GM12801 (cell line): ENCODE results near the gene GAS1.

ENCODE experiments used
- TF ChIP-seq, protein P1 (sequence below): IDR thresholded peaks from one replicate; pipeline ENCODE4 v1.5.1; 2011; ENCODE audit warnings: control low read depth; ENCODE audit not compliant: insufficient read length; ENCODE audit errors: extremely low read depth

The GAS1 gene

DNA sequence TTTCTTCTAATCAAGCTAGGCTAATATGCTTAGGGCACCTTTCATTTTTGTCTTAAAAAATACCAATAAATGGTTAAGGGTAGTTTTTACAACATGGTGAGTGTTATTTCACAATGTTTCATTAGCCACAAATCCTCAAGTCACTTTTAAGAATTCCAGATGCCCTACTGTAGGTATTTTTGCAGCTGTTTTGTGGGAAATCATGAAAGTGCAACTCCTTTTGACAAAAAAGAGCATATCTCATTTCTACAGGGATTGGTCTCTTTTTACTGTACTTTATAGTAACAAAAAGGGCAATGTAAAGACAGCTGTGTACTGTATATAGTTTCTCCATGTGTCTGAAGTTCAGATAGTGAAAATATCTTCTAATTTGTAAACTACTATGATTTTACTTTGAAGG lies 28.3 kb upstream of the GAS1 start:
- TF ChIP-seq, protein P1, sequence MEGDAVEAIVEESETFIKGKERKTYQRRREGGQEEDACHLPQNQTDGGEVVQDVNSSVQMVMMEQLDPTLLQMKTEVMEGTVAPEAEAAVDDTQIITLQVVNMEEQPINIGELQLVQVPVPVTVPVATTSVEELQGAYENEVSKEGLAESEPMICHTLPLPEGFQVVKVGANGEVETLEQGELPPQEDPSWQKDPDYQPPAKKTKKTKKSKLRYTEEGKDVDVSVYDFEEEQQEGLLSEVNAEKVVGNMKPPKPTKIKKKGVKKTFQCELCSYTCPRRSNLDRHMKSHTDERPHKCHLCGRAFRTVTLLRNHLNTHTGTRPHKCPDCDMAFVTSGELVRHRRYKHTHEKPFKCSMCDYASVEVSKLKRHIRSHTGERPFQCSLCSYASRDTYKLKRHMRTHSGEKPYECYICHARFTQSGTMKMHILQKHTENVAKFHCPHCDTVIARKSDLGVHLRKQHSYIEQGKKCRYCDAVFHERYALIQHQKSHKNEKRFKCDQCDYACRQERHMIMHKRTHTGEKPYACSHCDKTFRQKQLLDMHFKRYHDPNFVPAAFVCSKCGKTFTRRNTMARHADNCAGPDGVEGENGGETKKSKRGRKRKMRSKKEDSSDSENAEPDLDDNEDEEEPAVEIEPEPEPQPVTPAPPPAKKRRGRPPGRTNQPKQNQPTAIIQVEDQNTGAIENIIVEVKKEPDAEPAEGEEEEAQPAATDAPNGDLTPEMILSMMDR = no peak

DNA sequence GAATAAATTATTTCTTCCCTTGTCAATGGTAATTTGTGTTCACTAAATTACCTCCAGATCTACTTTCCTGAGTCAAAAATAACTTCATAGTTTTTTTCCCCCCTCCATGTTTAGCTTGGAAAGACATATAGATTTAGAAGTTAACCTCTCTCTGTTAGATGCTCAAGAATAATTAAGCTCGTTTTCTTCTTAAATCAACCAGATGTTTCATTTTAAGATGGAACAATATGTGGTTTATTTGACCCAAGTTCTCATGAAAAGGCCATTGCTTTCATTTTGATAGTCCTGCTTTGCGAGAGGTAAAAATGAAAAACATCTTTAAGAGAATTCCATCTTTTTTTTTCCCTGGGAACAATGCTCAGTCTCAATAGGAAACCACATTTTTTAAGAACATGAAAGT lies 27.7 kb upstream of the GAS1 start:
- TF ChIP-seq, protein P1 = no peak

DNA sequence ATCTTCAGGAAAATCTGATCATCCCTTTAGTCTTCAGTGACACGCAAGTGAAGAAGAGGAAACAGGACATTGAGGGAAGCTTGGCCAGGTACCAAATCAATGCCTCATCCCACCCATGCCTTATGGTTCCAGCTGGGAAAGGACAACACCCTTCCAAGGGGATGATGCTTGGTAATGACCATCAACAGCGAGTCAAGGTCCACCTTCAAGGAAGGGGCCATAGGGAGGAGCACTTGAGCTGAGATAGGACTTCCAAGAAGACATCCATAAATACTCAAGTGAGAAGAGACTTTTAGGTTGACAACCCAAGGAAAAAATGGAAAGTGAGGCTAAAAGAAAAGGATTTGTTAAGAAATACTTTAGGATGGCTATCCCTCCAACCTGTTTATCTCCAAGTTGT lies 27.1 kb upstream of the GAS1 start:
- TF ChIP-seq, protein P1 = no peak

DNA sequence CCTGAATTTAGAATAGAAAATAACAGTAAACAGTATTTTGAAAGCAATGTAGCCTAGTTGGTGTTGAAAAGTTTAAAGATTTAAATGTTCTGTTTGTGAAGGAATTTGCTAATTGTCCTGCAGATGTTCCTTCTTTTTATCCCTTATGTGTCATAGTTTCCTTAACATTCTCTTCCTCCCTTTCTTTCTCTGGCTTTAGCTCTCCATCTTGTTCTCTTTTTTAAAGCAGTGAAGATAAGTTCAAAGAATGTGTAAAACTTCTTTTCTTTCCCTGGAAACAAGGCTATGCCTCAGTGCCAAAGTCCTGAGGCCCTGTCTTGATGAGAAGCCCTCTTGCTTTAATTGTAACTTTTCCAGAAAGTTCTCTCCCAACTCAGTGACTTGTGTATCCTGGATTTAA lies 24.4 kb upstream of the GAS1 start:
- TF ChIP-seq, protein P1 = no peak

DNA sequence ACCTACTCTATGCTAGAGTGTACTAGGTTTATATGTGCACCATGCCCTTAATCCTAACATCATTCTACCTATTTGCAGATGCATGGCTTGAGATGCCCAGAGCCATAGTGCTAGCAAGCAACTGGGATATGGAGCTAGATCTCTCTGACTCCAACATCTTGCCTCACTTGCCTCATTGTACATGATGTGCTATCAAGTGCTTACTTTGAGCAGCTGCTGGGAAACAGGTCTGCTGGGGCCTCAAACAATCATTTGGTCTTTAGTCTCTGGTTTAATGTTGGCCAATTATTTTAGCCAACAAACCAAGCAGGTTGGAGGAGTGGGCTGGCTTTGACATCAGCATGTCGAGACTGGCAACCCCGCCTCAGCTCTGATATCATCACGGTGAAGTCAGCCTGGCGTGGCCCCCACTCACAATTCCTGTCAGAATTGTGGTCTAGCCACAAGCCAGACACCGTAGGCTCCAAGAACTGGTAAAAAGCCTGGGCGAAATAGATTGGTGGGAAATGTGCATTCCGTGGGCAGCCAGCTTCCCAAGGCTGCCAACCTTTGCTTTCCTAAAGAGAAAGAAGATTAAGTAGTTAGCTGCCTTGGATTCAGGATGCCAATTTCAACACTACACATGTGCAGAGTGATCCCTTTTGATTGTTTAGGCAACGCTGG lies 21.1 kb upstream of the GAS1 start:
- TF ChIP-seq, protein P1 = no peak

DNA sequence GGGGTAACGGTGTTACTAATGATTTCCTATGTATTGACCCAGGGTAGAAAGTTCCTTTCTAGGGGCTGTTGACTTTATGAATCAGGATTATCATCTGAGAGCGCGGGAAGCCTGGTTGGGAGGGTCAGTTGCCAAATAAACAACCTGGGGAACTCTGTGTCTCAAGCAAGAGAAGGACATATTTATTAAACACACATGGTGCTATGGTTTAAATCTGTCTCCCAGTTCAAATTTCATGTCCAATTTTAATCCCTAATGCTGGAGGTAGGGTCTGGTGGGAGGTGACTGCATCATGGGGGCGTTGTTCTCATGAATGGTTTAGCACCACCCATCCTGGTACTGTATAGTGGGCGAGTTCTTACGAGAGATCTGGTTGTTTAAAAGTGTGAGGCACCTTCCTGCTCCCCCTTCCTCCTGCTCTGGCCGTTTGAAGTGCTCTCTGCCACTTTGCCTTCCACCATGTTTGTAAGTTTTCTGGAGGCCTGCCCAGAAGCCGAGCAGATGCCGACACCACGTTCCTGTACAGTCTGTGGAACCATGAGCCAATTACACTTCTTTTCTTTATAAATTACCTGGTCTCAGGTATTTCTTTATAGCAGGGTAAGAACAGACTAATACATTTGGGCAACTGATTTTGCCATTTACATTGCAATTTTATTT lies 19.7 kb upstream of the GAS1 start:
- TF ChIP-seq, protein P1 = no peak

DNA sequence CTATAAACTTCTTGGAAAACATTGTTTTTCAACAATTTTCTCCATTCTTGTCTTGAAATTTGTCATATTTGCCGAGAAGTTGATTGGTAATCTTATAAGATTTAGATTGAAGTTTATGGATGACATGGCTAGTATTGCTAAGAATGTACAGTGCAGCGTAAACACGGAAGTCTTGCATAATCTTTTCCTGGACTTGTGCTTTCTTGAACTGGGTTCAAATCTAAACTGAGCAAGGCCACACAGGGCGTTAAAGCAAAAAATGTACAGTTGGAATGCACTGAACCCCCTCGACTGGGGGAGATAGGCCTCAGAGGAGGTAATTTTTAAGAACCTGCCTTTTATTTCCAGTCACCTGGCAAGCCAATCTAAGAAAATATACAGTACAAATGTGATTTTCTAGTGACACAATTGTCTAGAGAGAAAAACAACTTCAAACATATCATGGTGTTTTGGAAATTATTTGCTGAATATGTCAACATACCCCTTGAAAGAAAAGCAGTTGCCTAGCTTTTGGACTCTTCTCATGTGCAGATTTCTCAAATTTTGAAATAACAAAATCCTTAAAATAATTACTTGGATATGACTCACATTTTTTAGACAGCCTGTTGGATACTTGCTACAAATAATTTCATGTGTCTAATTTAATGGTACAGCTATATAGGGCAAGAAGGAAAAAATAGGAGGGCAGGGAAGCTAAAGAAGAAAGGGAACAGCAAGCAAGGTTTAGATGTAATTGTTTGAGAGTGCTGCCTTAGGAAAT lies 18.5 kb upstream of the GAS1 start:
- TF ChIP-seq, protein P1 = no peak
